Caki2 (cell line): ENCODE results near the gene AARSD1. TPM values are rescaled to one million over a fixed set of nuclear protein-coding genes. Genes with fewer than 3 reads are reported as not detected.
"Not testable (repeated sequence)": the region's sequence is repeated elsewhere in the genome, so short reads cannot be mapped to it uniquely, and the experiment has no call there.

Experiments
- DNase-seq: peaks from one replicate; pipeline ENCODE4 v3.0.0-alpha.2; 2015; ENCODE audit warnings: low read depth
- in situ Hi-C: cut with HindIII; loops from 2 replicates; pipeline ENCODE4 v1.10.0; 2016; ENCODE audit warnings: low sequenced_read_pairs, low pct_unique_long_range_greater_than_20kb, mixed read lengths
- total RNA-seq: library from RNA; depleted of rRNA; stranded (reverse); fragments of >200 nt; shearing (Covaris generic); gene quantifications from 2 replicates; pipeline ENCODE4 v1.2.3, GENCODE V29; 2014; ENCODE audit warnings: low replicate concordance

Gene AARSD1
- total RNA-seq, 1 experiment from 2014 or later, result 50.3 TPM

- DNase-seq, result peak; percentile 87
- in situ Hi-C loops, result no loop called here
Measured at GRCh38 chr17:42928714-42929496, 35.3 kb downstream of the AARSD1 start.

GRCh38 chr17:42924891-42925290 lies 39.4 kb downstream of the AARSD1 start:
- in situ Hi-C loops, result no loop called here
- DNase-seq, result no peak

GRCh38 chr17:42923472-42923871 lies 40.8 kb downstream of the AARSD1 start:
- in situ Hi-C loops, DNase-seq: not testable (repeated sequence)

GRCh38 chr17:42922294-42922693 lies 42.0 kb downstream of the AARSD1 start:
- in situ Hi-C loops, result no loop called here
- no peak for DNase-seq

- no peak for DNase-seq
- in situ Hi-C loops, result no loop called here
Measured at GRCh38 chr17:42920922-42921321, 43.3 kb downstream of the AARSD1 start.

- in situ Hi-C loops, result no loop called here
- no peak for DNase-seq
Measured at GRCh38 chr17:42920106-42920900, 44.0 kb downstream of the AARSD1 start.

GRCh38 chr17:42919522-42920077 lies 44.7 kb downstream of the AARSD1 start:
- DNase-seq, in situ Hi-C loops: not testable (repeated sequence)

GRCh38 chr17:42918902-42919521 lies 45.2 kb downstream of the AARSD1 start:
- in situ Hi-C loops, result no loop called here
- DNase-seq, result no peak

GRCh38 chr17:42917236-42917603 lies 47.0 kb downstream of the AARSD1 start:
- in situ Hi-C loops, result no loop called here
- DNase-seq, result no peak

- in situ Hi-C loops, DNase-seq: not testable (repeated sequence)
Measured at GRCh38 chr17:42916388-42917235, 47.6 kb downstream of the AARSD1 start.

GRCh38 chr17:42915288-42915687 lies 49.0 kb downstream of the AARSD1 start:
- DNase-seq, in situ Hi-C loops: not testable (repeated sequence)

GRCh38 chr17:42913981-42914617 lies 50.2 kb downstream of the AARSD1 start:
- in situ Hi-C loops, result no loop called here
- no peak for DNase-seq

- no peak for DNase-seq
Measured at GRCh38 chr17:42913522-42913921, 50.7 kb downstream of the AARSD1 start.

GRCh38 chr17:42908872-42909700 lies 55.2 kb downstream of the AARSD1 start:
- no peak for DNase-seq
- in situ Hi-C loops, result no loop called here

More at GRCh38 chr17:42913522-42913921, 50.7 kb downstream of the AARSD1 start:
- in situ Hi-C loops, result no loop called here

GRCh38 chr17:42906772-42907446 lies 57.3 kb downstream of the AARSD1 start:
- in situ Hi-C loops, result no loop called here
- DNase-seq, result no peak

- DNase-seq, result no peak
- in situ Hi-C loops, result no loop called here
Measured at GRCh38 chr17:42904110-42904469, 60.2 kb downstream of the AARSD1 start.
